Measurements from ENCODE around the gene GSK3A.

DNA sequence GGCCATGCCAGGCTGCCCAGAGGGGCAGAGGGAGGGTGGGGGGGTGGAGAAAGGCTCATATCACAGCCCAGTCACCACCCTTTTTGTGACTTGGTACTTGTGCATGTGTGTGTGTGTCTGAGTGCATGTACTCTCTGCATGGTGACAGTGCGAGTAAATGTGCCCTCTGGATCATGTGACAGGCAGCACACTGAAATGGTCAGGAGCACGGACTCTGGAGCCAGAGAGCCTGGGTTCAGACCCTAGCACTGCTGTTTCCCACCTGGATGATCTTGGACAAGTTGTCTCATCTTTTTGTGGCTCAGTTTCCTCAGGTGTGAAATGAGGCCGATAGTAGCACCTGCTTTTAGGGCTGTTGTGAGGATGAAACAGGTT lies 28.6 kb upstream of the GSK3A start:
- TF ChIP-seq, protein P1, sequence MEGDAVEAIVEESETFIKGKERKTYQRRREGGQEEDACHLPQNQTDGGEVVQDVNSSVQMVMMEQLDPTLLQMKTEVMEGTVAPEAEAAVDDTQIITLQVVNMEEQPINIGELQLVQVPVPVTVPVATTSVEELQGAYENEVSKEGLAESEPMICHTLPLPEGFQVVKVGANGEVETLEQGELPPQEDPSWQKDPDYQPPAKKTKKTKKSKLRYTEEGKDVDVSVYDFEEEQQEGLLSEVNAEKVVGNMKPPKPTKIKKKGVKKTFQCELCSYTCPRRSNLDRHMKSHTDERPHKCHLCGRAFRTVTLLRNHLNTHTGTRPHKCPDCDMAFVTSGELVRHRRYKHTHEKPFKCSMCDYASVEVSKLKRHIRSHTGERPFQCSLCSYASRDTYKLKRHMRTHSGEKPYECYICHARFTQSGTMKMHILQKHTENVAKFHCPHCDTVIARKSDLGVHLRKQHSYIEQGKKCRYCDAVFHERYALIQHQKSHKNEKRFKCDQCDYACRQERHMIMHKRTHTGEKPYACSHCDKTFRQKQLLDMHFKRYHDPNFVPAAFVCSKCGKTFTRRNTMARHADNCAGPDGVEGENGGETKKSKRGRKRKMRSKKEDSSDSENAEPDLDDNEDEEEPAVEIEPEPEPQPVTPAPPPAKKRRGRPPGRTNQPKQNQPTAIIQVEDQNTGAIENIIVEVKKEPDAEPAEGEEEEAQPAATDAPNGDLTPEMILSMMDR (IDR thresholded peaks at IDR 0.05), result no peak
- TF ChIP-seq POLR2A (IDR thresholded peaks at IDR 0.05) (no peak), POLR2AphosphoS5 (IDR thresholded peaks at IDR 0.05) (no peak)
